ENCODE results near the gene XPNPEP1.

XPNPEP1 gene

GRCh38 chr10:109947111-109947920, 24.0 kb upstream of the XPNPEP1 start:
- FAIRE-seq: no peak

- no peak for FAIRE-seq
Observed at GRCh38 chr10:109946680-109947079, 23.4 kb upstream of the XPNPEP1 start.

GRCh38 chr10:109945473-109946177, 22.3 kb upstream of the XPNPEP1 start:
- FAIRE-seq: no peak

GRCh38 chr10:109944613-109945012, 21.3 kb upstream of the XPNPEP1 start:
- FAIRE-seq: no peak

GRCh38 chr10:109941236-109941862, 18.0 kb upstream of the XPNPEP1 start:
- FAIRE-seq: no peak

GRCh38 chr10:109940553-109940952, 17.2 kb upstream of the XPNPEP1 start:
- no peak for FAIRE-seq

GRCh38 chr10:109940117-109940516, 16.8 kb upstream of the XPNPEP1 start:
- FAIRE-seq: no peak

- no peak for FAIRE-seq
Observed at GRCh38 chr10:109939315-109939961, 16.1 kb upstream of the XPNPEP1 start.

- FAIRE-seq: no peak
Observed at GRCh38 chr10:109937460-109938065, 14.3 kb upstream of the XPNPEP1 start.

GRCh38 chr10:109934958-109935793, 11.9 kb upstream of the XPNPEP1 start:
- no peak for FAIRE-seq

GRCh38 chr10:109933984-109934565, 10.8 kb upstream of the XPNPEP1 start:
- FAIRE-seq: no peak

GRCh38 chr10:109932968-109933367, 9.7 kb upstream of the XPNPEP1 start:
- no peak for FAIRE-seq

GRCh38 chr10:109932391-109932790, 9.1 kb upstream of the XPNPEP1 start:
- no peak for FAIRE-seq

GRCh38 chr10:109931163-109931562, 7.9 kb upstream of the XPNPEP1 start:
- no peak for FAIRE-seq

- FAIRE-seq: no peak
Observed at GRCh38 chr10:109929501-109930219, 6.3 kb upstream of the XPNPEP1 start.

- FAIRE-seq: no peak
Observed at GRCh38 chr10:109928475-109928891, 5.2 kb upstream of the XPNPEP1 start.

- no peak for FAIRE-seq
Observed at GRCh38 chr10:109926825-109927224, 3.5 kb upstream of the XPNPEP1 start.

GRCh38 chr10:109926061-109926745, 2.9 kb upstream of the XPNPEP1 start:
- no peak for FAIRE-seq

- no peak for FAIRE-seq
Observed at GRCh38 chr10:109924967-109925620, 1.8 kb upstream of the XPNPEP1 start.
